ENCODE data around the gene NFX1.

Gene NFX1

GRCh38 chr9:33248606-33249005, 41.7 kb upstream of the NFX1 start:
- TF ChIP-seq CTCF (IDR thresholded peaks at IDR 0.05; ENCODE audit: low read depth, low read length, missing control alignments): no peak
- DNase-seq (ENCODE audit: extremely low read depth, low read depth): no peak
- no peak overlapping the region for H3K4me3 ChIP-seq (replicated peaks; ENCODE audit: low read depth, low read length)

- H3K4me3 ChIP-seq (replicated peaks; ENCODE audit: low read depth, low read length): no peak overlapping the region
Measured at GRCh38 chr9:33249087-33249658, 41.1 kb upstream of the NFX1 start.

GRCh38 chr9:33249983-33250382, 40.3 kb upstream of the NFX1 start:
- no peak for DNase-seq (ENCODE audit: extremely low read depth, low read depth)
- H3K4me3 ChIP-seq (replicated peaks; ENCODE audit: low read depth, low read length): no peak overlapping the region
- no peak for TF ChIP-seq CTCF (IDR thresholded peaks at IDR 0.05; ENCODE audit: low read depth, low read length, missing control alignments)

More at GRCh38 chr9:33249087-33249658, 41.1 kb upstream of the NFX1 start:
- DNase-seq (ENCODE audit: extremely low read depth, low read depth): no peak
- no peak for TF ChIP-seq CTCF (IDR thresholded peaks at IDR 0.05; ENCODE audit: low read depth, low read length, missing control alignments)

- no peak overlapping the region for H3K4me3 ChIP-seq (replicated peaks; ENCODE audit: low read depth, low read length)
- no peak for DNase-seq (ENCODE audit: extremely low read depth, low read depth)
- TF ChIP-seq CTCF (IDR thresholded peaks at IDR 0.05; ENCODE audit: low read depth, low read length, missing control alignments): no peak
Measured at GRCh38 chr9:33250458-33250995, 39.8 kb upstream of the NFX1 start.

- no peak overlapping the region for H3K4me3 ChIP-seq (replicated peaks; ENCODE audit: low read depth, low read length)
- no peak for DNase-seq (ENCODE audit: extremely low read depth, low read depth)
- no peak for TF ChIP-seq CTCF (IDR thresholded peaks at IDR 0.05; ENCODE audit: low read depth, low read length, missing control alignments)
Measured at GRCh38 chr9:33254211-33254610, 36.1 kb upstream of the NFX1 start.

GRCh38 chr9:33255014-33255413, 35.3 kb upstream of the NFX1 start:
- no peak overlapping the region for H3K4me3 ChIP-seq (replicated peaks; ENCODE audit: low read depth, low read length)
- no peak for DNase-seq (ENCODE audit: extremely low read depth, low read depth)
- TF ChIP-seq CTCF (IDR thresholded peaks at IDR 0.05; ENCODE audit: low read depth, low read length, missing control alignments): no peak

GRCh38 chr9:33255471-33255870, 34.8 kb upstream of the NFX1 start:
- H3K4me3 ChIP-seq (replicated peaks; ENCODE audit: low read depth, low read length): no peak overlapping the region
- DNase-seq (ENCODE audit: extremely low read depth, low read depth): no peak
- TF ChIP-seq CTCF (IDR thresholded peaks at IDR 0.05; ENCODE audit: low read depth, low read length, missing control alignments): no peak

All from HFF-Myc (cell line).